GM21737 (cell line): ENCODE data around the gene HOXC12.

ENCODE experiments used
- ATAC-seq: cut with Tn5 transposase; IDR thresholded peaks from one replicate; pipeline ENCODE4 v1.9.1; 2021; ENCODE audit warnings: mild to moderate bottlenecking, moderate library complexity; ENCODE audit not compliant: unreplicated experiment

The HOXC12 gene

DNA sequence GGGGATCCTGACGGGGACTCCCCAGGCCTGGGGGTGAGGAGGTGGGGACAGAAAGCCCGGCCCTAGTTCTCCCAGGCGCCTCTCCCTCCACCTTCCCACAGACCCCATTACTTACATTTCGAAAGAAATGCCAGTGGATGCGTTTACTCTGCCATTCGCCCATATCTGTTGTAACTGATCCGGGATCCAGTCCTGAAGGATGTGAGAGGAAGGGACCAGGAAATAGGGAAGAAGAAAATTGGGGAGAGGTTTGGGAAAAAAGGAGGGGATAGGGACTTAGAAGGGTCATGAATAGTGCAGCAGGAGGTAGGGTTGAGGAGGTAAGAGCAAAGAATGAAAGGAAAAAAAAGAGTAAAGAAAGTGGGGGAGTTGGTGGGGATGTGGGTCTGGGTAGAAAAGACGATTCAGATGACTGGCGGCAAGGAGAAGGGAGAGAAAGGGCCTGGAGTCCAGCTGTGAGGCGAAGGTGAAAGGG lies 1.1 kb downstream of the HOXC12 start:
- no peak for ATAC-seq

DNA sequence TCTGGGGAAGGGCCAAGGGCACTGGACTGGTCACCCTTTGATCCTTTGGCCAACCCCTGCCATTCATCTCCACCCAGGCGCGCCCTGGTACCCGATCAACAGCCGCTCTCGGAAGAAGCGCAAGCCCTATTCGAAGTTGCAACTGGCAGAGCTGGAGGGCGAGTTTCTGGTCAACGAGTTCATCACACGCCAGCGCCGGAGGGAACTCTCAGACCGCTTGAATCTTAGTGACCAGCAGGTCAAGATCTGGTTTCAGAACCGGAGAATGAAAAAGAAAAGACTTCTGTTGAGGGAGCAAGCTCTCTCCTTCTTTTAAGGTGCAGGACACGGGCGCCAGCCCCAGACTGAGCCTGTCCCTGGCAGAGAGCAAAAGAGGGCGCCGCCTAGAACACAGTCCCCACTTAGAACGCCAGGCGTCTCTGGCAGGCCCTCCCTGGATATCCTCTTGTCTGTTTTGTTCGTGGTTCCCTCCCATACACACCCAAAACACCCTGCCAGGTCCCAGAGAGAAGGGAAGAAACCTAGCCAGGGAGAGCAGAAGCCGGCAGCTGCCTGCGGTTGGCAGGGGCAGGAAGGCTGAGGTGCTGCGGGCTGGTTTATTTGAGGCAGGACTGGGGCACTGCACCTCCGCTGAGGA lies 1.7 kb downstream of the HOXC12 start:
- no peak for ATAC-seq

DNA sequence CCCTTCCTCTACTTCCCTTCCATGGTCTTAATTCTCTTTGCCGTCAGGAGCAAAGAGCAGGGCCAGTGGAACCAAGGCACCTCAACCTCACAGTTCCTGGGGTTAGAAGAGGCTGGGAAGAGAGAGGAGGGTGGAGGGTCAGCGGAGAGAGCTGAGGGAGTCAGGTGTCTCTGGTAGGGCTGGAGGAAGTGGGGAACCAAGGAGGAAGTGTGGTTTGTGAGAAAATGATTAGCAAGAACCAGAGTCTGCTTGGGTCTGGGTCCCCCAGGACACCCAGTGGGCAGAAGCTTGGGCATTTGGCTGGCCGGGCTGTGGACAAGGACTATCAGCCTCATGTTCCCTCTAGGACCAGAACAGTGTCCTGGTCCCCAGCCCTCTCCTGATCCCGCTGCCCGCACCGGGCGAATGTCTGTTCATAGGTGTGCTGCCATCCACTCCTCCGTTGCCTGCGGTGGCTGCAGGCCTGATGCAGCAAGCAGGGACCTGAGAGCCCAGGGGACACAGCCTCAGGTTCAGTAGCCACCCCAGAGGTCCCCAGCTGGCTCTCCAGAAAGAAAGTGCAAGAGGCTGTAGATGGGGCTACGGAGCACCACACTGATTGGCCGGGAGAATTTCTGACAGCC lies 2.3 kb downstream of the HOXC12 start:
- no peak for ATAC-seq

DNA sequence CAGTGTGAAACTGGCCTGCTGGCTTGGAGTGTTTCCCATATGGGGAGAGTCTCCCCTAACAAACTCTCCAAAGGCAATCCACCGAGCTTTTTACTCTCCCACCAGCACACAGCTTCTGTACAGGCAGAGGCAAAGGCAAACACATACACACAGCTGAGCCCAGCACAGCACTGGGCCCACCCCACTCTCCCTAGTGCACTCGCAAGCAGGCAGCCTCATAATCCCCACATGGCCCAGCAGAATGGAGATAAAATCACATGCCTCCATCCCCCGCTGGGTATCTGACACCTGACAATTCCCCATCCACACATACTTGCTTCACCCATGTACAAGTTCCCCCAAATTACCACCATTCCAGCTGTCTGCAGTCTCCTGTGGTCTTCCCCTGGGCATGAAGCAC lies 3.4 kb downstream of the HOXC12 start:
- ATAC-seq: no peak

DNA sequence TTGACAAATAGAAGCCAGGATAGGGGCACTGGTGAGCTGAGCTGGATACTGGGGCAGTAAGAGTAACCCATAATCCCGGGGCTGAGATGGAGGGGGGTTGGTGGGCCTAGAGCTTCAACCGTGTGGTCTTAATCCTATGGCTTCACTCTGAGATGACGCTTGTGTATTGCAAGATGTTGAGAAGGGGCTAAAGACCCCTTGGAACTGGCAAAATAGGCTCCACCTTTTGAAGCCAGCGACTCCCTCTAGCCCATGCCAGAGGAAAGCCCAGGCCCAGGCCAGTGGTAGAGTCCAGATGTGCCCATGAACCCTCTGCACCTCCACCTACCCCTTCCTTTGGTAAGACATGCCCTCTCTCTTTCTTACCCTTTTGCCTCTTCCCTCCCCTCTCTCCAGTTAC lies 4.6 kb downstream of the HOXC12 start:
- ATAC-seq: no peak

DNA sequence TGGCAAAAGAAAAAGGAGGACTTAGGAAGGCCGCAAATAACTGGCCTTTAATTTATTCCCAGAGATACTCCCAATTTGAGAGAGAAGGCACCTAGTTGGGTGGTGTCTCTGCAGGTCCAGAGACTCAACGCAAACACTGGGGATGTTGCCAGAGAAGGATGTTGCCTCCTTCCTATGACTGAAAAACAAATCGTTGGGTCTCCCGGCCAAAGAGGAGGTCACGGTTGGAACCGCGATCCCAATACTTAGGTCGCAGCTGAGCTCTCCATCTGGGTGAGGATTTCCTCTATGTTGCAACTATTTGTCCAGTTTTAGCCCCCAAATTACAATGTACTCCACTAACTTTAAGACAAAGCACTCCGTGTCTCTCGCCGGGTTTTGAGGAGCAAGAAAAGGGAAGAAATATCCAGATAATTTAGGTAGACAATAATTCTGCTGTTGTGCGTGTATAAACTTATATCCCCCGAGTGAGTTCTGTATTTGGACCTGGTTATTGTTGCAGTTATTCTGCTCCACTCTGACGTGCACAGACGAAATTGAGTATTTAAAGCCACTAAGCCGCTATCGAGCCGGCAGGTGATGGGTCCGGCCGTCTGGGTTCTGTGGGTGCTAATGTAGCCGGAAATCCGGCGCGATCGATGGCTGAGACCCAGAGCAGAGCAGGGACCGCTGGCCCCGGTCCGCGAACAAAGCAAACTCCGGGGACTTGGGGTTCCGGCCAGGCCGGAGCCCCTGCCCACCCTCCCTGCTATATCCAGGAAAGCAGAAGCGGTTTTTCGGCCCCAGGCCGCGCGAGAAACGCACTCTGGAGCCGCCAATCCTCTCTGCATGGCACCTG lies 5.7 kb downstream of the HOXC12 start:
- no peak for ATAC-seq

DNA sequence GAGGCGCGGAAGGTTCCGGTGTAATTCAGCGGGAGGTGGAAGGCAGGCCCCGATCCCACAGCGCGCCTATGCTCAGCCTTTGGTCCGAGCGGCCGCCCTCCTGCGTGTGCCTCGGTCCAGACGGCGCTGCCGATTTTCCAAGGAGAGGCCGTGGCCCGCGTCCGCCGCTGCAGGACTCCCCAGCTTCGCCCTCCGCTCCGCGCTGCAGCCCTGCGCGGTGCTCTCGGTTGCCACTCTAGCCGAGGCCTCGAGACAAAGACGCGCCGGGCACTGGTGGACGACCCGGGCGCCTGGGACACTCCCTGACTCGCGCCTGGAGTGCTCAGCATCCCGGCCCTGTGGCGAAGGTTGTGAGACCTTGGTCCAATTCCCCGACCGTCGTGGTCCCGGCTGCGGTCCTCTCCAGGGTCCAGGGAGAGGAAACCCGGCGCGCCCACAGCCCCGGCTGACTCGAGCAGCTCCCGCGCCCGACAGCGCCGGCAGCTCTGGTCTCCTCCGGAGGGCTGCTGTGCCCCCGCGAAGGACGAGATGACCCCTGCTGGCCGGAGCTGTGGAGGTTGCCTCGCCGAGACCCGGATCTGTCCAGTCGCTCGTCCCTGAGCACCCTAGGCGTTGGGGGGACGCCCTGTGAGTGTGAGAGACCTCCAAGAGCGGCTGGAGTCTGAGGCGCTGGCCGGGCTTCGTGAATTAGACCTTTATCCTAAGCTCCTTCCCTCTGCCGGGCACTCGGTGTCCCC lies 6.5 kb downstream of the HOXC12 start:
- no peak for ATAC-seq

DNA sequence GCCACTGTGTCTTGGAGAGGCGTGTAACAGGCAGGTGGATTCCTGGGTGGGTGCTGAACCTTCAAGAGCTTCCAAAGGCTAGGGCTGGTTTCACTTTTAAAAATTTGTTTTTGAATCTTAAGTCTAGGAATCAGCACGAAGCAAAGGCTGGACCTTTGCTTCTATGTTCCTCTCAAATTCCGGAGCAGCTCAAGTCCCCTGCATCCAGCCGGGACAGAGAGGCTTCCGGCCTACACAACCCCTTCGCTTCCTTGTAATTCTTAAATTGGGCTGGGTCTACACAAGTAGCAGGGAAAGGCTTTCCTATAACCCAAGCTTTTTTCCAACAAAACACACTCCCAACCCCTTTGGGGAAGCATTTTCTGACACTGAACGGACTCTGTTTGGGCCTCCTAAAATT lies 8.3 kb downstream of the HOXC12 start:
- ATAC-seq: no peak

DNA sequence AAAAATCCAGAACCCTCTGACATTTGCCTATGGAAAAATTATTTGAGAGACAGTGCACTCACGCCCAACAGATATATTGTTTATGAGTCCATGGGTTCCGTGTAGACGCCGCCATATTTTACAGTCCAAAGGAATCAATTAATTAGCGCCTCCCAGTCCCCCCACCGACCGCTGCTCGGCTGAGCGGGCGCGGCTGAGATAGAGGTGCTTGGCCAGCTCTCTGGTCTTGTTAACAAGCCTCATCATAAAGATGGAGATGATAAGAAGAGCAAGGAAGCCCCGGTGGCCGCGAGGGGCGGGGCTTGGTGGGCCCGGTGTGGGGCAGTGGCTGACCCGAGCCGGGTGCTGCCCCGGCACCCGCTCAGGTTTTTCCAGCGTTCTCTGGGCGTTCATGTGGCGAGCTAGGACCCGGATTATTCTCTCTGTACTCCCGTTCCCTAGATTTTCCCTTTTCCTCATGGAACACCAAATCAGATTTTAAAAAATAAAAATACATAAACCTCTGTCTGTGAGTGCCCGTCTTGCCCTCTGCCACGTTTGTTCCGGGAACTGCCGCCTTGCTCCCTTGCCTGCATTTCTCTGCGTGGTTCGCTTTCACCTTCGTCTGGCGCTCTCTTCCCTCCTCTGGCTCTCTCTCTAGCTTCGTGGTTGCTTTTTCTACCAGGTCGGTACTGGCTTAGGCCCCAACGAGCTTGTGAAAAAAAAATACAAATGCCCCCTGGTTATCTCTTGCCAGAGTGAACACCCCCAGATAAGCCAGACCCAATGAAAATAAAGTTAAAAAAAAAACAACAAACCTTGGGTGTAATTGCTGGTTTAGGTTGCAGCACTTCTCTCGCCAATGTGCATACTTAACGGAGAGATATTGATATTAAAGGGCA lies 9.0 kb downstream of the HOXC12 start:
- ATAC-seq: no peak

DNA sequence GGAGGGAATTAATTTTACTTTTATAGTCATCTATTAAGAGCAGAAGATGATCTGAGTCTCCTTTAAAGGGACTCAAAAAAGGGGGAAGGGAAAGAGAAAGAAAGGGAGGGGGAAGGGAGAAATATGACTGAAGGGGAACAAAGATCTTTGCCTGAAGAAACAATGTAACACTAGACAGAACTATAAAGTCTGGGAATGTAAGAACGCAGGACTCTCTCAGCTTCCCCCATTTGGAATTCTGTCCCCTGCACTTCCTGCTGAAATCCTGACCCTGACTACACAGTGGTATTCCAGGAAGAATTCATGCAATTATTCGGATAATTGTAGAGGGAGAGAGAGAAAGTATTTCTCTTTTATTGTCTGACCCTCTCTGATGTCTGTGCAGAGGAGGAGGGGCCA lies 9.6 kb downstream of the HOXC12 start:
- ATAC-seq: no peak

DNA sequence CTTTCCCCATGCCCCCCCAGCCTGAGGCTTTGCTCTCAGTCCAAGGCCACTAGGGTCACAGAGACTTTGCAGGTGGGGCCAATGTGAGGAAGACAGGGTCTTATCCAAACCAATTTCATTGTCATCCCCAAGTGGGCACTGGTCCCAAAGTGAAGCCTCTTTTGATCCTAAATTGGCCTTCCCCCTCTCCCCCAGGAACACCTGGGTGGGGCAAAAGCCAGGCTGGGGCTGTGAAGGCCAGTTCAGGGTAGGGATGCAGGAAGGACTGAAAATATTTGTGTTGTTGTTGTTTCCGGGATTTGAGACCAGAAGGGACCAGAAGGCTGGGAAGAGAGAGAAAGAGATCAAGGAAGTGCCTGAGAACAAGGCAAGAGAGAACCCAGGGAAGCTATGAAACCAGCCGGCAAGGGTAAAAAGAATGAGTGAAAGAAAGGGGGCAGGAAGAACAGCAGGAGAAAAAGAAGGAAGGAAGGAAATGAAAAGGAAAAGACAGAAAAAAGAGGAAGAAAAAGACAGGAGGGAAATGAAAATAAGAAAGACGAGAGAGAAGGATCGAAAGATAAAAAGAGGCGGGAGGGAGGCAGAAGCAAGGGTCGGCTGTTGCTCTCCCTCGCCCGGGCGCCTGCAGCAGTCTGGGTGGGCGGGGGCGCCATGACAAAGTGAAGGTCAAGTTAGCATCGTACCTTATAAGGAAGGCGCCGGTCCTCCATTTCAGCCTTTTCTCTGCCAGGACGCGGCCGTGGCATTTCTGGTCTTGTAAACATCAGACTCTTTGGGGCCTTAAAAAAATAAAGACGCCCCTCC lies 10.8 kb downstream of the HOXC12 start:
- ATAC-seq: no peak

DNA sequence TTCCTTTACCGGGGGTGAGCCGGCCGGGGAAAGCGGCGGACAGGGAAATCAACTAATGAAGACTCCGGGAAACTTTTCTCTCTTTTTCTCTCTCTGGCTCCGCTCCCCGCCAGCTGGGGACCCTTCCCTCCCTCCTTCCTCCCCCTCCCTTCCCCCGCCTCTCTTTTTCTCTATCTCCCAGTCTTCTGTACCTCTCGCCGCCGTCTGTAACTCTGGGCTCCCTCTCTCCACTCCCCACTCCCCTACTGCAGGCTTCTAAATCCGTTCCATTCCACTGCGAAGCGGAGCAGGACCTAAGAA lies 11.3 kb downstream of the HOXC12 start:
- ATAC-seq: no peak

DNA sequence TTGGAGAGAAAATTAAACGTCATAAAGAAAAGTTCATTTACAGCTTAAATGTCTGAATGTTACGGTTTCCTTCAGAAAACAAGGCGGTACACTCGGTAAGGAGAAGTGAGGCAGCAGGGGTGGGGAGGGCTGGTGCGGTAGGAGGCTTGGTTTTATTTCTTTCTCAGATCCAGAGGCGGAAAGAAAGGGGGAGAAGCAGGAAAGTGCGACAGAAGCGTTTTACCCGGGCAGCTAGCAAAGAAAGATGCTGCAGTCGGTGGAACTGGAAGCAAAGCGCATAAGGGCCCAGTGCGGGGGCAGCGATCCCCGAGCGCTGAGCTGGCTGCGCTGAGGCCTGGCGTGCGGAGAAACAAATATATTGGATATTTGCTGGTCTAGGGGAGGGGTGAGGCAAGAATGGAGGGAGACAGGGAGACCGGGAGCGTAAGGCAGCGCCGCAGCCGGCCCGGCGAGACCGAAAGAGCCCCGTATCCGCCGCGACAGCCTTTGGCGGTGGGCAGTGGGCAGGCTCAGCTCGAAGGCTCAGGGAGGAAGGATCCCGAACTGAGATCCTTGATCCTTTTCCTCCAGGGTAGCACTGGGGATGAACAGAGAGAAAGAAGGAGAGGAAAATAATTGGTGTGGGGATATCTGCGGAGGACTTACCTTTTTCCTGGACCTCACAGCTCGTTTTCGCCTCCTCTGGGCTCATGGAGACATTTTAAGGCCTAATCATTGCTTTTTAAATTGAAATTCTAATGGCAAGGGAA lies 11.9 kb downstream of the HOXC12 start:
- ATAC-seq: no peak

DNA sequence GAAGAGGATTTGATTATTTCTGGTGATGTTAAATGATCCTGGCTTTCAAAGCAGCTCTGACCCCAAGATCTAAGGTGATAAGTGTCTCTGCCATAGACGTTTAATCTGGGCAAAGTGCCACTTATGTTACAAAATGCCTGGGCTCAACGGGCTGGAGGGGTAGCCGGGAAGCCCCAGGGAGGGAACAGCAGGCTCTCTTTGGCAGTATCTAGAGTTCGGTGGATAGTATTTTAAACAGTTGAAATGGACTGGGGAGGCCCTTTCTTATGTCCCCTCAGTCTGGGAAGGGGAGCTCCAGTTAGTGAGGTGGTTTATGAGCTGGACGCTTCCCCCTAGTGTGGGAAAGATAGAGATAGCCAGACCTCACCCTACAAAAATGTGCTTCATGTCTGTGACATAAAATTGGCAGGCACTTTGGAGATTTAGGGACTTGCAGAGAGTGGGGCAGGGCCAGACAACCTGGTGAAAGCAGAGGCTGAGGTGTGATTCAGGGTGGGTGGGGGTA lies 12.8 kb downstream of the HOXC12 start:
- ATAC-seq: no peak

DNA sequence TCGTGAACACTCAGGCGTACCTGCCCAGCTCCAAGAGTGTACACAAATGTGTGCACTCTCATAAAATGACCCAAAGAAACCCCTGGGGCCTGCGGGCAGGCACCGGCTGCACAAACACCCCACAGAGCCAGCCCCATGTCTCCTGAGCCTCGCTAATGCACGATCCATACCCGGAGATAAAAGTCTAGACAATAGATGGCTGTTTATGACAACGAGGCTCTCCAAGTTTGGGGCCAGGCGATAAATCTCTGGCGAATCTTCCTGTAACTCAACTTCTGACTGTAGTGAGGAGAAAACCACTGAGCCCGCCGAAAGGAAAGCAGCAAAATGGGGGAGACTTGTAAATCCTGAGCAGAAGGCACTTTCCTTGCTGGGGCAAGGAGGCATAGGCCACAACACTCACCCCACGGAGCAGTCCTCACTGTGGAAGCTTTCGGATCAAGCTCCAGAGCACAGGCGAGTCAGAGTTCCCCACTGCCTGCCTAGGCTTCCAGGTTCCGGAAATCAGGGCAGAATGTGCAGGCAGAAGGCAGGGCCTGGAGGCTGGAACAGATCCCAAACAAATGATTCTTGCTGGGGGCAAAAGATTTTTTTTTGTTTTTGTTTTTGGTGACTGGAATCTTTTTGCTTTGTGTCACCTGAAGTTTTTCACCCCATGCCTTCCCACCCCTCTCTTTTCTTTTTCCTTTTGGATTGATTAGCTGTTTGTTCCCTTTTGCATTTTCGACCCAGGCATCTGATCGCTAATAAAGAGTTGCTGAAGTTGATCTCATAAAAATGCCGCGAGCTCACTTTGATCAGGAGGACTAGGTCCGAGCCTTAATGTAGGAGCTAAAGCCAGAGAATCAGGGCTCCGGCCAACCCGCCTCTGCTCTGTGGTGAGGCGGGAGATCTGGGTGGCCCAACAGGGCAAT lies 13.8 kb downstream of the HOXC12 start:
- ATAC-seq: no peak

DNA sequence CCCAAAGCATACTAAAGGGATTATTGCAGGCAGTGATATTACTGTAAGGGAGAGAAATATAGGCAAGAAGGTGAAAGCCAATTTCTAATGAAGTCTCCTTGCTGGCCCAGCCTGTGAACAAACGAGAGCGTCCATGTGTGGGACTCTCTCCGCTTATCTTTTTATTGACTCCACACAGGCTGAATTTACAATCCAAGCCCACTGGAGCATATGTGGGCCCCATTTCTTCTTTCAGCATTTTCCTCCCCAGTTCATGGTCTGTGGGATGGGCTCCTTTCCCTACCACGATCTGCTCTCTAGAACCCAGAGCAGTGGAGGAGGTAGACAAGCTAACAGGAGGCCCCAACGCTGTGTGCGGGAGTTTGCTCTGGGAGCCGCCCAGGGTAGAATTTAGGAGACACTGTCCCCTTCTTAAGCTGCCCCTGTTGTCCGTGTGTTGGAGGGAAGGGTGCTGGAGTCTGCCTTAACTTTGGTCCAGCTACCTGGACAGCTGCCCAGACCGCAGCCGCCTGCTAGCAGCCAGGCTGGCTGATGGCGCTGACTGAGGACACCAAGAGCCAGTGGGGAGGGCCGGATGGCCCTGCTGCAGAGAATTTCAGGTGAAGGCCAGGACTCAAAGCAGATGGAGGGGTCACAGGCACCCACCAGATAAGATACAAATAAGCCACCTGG lies 15.0 kb downstream of the HOXC12 start:
- ATAC-seq: no peak

DNA sequence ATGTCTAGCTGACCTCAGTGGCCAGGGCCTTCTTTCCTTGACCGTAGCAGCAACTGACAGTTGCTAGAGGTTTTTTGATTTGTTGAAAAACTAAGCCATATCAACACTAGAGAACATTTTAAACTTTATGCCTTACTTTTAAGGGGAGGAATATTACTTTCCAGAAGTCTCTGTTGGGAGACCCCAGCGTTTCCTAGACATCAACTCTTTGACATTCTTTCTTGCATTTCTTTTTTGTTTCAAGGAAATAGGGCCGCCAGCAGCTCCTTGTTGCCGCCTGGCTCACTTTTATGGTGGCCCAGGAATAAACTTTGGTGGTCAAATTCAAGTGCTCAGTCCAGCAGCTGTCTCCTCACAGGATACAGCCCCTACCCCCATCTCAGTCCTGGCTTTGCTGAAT lies 15.7 kb downstream of the HOXC12 start:
- no peak for ATAC-seq
